ENCODE measurements around the gene CPHXL.

The CPHXL gene

GRCh38 chr16:75679366-75679765 is 46.9 kb downstream of the CPHXL start:
- DNase-seq (ENCODE audit: low spot score): no peak
- TF ChIP-seq, protein P1, sequence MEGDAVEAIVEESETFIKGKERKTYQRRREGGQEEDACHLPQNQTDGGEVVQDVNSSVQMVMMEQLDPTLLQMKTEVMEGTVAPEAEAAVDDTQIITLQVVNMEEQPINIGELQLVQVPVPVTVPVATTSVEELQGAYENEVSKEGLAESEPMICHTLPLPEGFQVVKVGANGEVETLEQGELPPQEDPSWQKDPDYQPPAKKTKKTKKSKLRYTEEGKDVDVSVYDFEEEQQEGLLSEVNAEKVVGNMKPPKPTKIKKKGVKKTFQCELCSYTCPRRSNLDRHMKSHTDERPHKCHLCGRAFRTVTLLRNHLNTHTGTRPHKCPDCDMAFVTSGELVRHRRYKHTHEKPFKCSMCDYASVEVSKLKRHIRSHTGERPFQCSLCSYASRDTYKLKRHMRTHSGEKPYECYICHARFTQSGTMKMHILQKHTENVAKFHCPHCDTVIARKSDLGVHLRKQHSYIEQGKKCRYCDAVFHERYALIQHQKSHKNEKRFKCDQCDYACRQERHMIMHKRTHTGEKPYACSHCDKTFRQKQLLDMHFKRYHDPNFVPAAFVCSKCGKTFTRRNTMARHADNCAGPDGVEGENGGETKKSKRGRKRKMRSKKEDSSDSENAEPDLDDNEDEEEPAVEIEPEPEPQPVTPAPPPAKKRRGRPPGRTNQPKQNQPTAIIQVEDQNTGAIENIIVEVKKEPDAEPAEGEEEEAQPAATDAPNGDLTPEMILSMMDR (IDR thresholded peaks at IDR 0.05; ENCODE audit: extremely low read depth, missing control alignments): no peak

DNA sequence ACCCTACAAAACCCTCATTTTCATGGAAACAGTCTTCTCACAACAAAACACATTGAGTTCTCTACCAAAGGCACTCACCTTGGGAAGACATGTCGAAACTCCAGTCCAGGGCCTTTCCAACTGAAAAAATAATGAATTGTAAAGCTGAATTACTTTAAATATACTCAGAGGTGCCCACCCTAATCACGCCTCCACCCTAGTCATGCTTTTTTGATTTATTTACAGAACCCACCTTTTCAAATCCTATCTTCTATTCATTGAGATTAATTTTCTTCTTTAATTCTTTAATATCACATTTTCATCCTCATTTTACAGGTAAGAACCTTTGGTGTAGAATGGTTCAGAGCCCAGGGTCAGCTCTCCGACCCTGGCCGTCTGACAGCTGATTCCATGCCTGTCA is 49.4 kb downstream of the CPHXL start, which contains the start of gene CPHXL2:
TSS of gene CPHXL2 (minus strand) at position 101 of the 400 bp plus-strand sequence. CDS start at position 91, 10 bp downstream.
- DNase-seq (ENCODE audit: low spot score): no peak

DNA sequence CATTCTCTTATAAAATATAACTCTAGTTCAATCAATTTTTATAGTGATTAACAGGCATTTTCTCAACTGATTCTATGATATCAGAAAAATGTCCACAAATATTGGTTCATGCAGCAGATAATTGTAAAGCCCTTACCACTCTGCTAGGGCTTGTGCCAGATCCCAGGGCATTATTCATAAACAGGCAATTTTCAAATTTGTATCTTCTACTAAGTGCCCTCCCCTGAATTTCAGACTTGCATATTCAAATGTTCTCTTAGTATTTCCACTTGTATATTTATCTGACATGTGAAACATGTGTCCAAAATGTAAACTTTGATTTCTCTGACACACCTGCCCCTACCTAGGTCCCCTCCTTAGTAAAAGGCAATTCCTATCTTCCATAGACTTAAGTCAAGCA is 58.8 kb downstream of the CPHXL start:
- TF ChIP-seq, protein P1 (IDR thresholded peaks at IDR 0.05; ENCODE audit: extremely low read depth, missing control alignments): no peak
- no peak for DNase-seq (ENCODE audit: low spot score)

More for the DNA sequence above, 49.4 kb downstream of the CPHXL start, which contains the start of gene CPHXL2:
- TF ChIP-seq, protein P1 (IDR thresholded peaks at IDR 0.05; ENCODE audit: extremely low read depth, missing control alignments): no peak
